ENCODE measurements around the gene HBZ.

The HBZ gene

DNA sequence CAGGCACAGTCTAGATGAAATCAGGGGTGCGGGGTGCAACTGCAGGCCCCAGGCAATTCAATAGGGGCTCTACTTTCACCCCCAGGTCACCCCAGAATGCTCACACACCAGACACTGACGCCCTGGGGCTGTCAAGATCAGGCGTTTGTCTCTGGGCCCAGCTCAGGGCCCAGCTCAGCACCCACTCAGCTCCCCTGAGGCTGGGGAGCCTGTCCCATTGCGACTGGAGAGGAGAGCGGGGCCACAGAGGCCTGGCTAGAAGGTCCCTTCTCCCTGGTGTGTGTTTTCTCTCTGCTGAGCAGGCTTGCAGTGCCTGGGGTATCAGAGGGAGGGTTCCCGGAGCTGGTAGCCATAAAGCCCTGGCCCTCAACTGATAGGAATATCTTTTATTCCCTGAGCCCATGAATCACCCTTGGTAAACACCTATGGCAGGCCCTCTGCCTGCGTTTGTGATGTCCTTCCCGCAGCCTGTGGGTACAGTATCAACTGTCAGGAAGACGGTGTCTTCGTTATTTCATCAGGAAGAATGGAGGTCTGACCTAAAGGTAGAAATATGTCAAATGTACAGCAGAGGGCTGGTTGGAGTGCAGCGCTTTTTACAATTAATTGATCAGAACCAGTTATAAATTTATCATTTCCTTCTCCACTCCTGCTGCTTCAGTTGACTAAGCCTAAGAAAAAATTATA is 25.7 kb downstream of the HBZ start:
- Histone ChIP-seq H3K27me3 (replicated peaks in 2 of 5; ENCODE audit: control insufficient read depth in 4 of 5, insufficient read depth in 5 of 5, low read length in 4 of 5) (peaks cover 0 to 62% (median 17%) of the 10 kb centered on the region in 5 experiments), H3K4me1 (ENCODE audit: control extremely low read depth in 1 of 4, control insufficient read depth in 4 of 4, insufficient read depth in 4 of 4, low read length in 3 of 4) (peaks cover 0 to 38% (median 29%) of the 10 kb centered on the region in 4 experiments), H3K4me3 (ENCODE audit: control insufficient read depth in 1 of 7, extremely low read depth in 1 of 7, insufficient read depth in 4 of 7, low read depth in 2 of 7, low read length in 6 of 7) (no peak overlapping the region), H3K27ac (ENCODE audit: insufficient read depth in 1 of 2, low read depth in 1 of 2, low read length in 2 of 2, poor library complexity in 1 of 2, severe bottlenecking in 2 of 2) (no peak overlapping the region), H3K36me3 (ENCODE audit: control insufficient read depth in 4 of 4, insufficient read depth in 4 of 4, low read length in 3 of 4) (no peaks in the 10 kb centered on the region), H3K9me3 (ENCODE audit: control extremely low read depth in 1 of 5, control insufficient read depth in 4 of 5, insufficient read depth in 2 of 5, low read depth in 1 of 5, low read length in 4 of 5) (peaks cover 0 to 2% (median 0%) of the 10 kb centered on the region in 5 experiments)
- ChIA-PET CTCF (interaction anchor here (1.2 to 5.5 kb wide), 4 partner anchors 10 to 72 kb away, joined by 3 to 30 read pairs (median 4); no protein-coding TSS in a partner anchor), POLR2A (interaction anchor here (0.6 kb wide), 1 partner anchor 13 kb away, joined by 4 read pairs; no protein-coding TSS in a partner anchor)
- no peak for DNase-seq
- 85% methylated on average over 6 of the region's 11 CpGs for WGBS (ENCODE audit: insufficient coverage)

DNA sequence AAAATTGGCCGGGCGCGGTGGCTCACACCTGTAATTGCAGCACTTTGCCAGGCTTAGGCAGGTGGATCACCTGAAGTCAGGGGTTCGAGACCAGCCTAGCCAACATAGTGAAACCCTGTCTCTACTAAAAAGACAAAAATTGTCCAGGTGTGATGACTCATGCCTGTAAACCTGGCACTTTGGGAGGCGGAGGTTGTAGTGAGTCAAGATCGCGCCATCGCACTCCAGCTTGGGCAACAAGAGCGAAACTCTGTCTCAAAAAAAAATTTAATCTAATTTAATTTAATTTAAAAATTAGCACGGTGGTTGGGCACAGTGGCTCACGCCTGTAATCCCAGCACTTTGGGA is 26.2 kb downstream of the HBZ start:
- no peaks in the 10 kb centered on the region for H3K36me3 ChIP-seq (ENCODE audit: control insufficient read depth in 4 of 4, insufficient read depth in 4 of 4, low read length in 3 of 4)
- ChIA-PET CTCF (interaction anchor here (1.2 to 5.5 kb wide), 3 partner anchors 11 to 72 kb away, joined by 3 to 30 read pairs (median 6); no protein-coding TSS in a partner anchor), POLR2A (no interaction called here)
- no peak for DNase-seq
- 90% methylated on average over 3 of the region's 11 CpGs for WGBS (ENCODE audit: insufficient coverage)
- H3K27me3 ChIP-seq (replicated peaks in 2 of 5; ENCODE audit: control insufficient read depth in 4 of 5, insufficient read depth in 5 of 5, low read length in 4 of 5): peaks cover 0 to 57% (median 17%) of the 10 kb centered on the region in 5 experiments
- peaks cover 0 to 2% (median 0%) of the 10 kb centered on the region in 5 experiments for H3K9me3 ChIP-seq (ENCODE audit: control extremely low read depth in 1 of 5, control insufficient read depth in 4 of 5, insufficient read depth in 2 of 5, low read depth in 1 of 5, low read length in 4 of 5)
- no peak overlapping the region for H3K27ac ChIP-seq (ENCODE audit: insufficient read depth in 1 of 2, low read depth in 1 of 2, low read length in 2 of 2, poor library complexity in 1 of 2, severe bottlenecking in 2 of 2)
- peaks cover 0 to 34% (median 28%) of the 10 kb centered on the region in 4 experiments for H3K4me1 ChIP-seq (ENCODE audit: control extremely low read depth in 1 of 4, control insufficient read depth in 4 of 4, insufficient read depth in 4 of 4, low read length in 3 of 4)
- H3K4me3 ChIP-seq (ENCODE audit: control insufficient read depth in 1 of 7, extremely low read depth in 1 of 7, insufficient read depth in 4 of 7, low read depth in 2 of 7, low read length in 6 of 7): no peak overlapping the region

DNA sequence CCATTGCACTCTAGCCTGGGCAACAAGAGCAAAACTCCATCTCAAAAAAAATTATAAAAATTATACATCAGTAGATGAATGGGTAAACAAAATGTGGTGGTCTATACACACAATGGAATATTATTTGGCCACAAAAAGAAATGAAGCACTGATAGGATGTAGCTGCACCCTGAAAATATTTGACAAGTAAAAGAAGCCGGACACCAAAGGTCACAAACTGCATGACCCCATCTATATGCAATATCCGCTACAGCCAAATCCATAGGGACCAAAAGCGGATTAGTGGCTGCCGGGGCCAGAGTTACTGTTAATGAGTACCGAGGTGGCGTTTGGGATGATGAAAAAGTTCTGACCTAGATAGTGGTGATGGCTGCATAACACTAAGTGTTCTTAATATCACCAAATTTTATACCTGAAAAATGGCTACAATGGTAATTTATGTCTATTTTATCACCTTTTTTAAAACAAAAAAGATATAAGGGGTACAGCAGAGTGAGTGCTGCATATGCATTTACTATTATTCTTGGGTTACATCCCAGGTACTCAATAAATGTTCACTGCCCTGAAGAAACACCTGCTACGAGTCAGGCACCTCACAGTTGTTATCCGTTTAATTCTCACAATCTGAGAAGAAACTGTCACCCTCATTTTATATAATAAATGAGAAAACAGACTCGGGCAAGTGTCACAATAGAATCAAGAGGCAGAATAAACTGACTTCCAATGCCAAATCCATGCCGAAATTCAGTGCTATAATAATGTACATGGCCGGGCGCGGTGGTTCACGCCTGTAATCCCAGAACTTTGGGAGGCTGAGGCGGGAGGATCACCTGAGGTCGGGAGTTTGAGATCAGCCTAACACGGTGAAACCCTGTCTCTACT is 27.0 kb downstream of the HBZ start:
- Histone ChIP-seq H3K36me3 (ENCODE audit: control insufficient read depth in 4 of 4, insufficient read depth in 4 of 4, low read length in 3 of 4) (no peaks in the 10 kb centered on the region), H3K4me3 (ENCODE audit: control insufficient read depth in 1 of 7, extremely low read depth in 1 of 7, insufficient read depth in 4 of 7, low read depth in 2 of 7, low read length in 6 of 7) (peak overlapping the region in 2 of 7 experiments; percentile 28 to 57), H3K9me3 (ENCODE audit: control extremely low read depth in 1 of 5, control insufficient read depth in 4 of 5, insufficient read depth in 2 of 5, low read depth in 1 of 5, low read length in 4 of 5) (no peaks in the 10 kb centered on the region), H3K4me1 (ENCODE audit: control extremely low read depth in 1 of 4, control insufficient read depth in 4 of 4, insufficient read depth in 4 of 4, low read length in 3 of 4) (peaks cover 0 to 31% (median 26%) of the 10 kb centered on the region in 4 experiments), H3K27ac (ENCODE audit: insufficient read depth in 1 of 2, low read depth in 1 of 2, low read length in 2 of 2, poor library complexity in 1 of 2, severe bottlenecking in 2 of 2) (no peak overlapping the region), H3K27me3 (replicated peaks in 2 of 5; ENCODE audit: control insufficient read depth in 4 of 5, insufficient read depth in 5 of 5, low read length in 4 of 5) (peaks cover 0 to 51% (median 16%) of the 10 kb centered on the region in 5 experiments)
- 85% methylated on average over 12 of the region's 17 CpGs for whole genome bisulfite sequencing (ENCODE audit: insufficient coverage)
- DNase-seq: no peak
- POLR2A ChIA-PET: no interaction called here
- CTCF ChIA-PET: interaction anchor here (1.2 to 5.5 kb wide), 5 partner anchors 12 to 75 kb away, joined by 3 to 30 read pairs (median 6); no protein-coding TSS in a partner anchor

DNA sequence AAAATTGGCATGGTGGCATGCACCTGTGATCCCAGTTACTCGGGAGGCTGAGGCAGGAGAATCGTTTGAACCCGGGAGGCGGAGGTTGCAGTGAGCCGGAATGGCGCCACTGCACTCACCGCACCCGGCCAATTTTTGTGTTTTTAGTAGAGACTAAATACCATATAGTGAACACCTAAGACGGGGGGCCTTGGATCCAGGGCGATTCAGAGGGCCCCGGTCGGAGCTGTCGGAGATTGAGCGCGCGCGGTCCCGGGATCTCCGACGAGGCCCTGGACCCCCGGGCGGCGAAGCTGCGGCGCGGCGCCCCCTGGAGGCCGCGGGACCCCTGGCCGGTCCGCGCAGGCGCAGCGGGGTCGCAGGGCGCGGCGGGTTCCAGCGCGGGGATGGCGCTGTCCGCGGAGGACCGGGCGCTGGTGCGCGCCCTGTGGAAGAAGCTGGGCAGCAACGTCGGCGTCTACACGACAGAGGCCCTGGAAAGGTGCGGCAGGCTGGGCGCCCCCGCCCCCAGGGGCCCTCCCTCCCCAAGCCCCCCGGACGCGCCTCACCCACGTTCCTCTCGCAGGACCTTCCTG is 27.7 kb downstream of the HBZ start, which contains the start of gene HBQ1:
Gene HBQ1, plus strand, starts transcription at position 359 of the 575 bp plus-strand sequence. Its CDS starts 28 bp downstream, at position 387.
- peak within 1 kb of the TSS in 4 of 7 experiments; percentile 28 to 63 (median 48) for H3K4me3 ChIP-seq (ENCODE audit: control insufficient read depth in 1 of 7, extremely low read depth in 1 of 7, insufficient read depth in 4 of 7, low read depth in 2 of 7, low read length in 6 of 7)
- POLR2A ChIA-PET: interaction anchor here (0.5 kb wide), 1 partner anchor 21 kb away, joined by 5 read pairs; no protein-coding TSS in a partner anchor
- H3K27ac ChIP-seq (ENCODE audit: insufficient read depth in 1 of 2, low read depth in 1 of 2, low read length in 2 of 2, poor library complexity in 1 of 2, severe bottlenecking in 2 of 2): no peak within 1 kb of the TSS
- WGBS (ENCODE audit: insufficient coverage): 8% methylated on average over 48 of the region's 59 CpGs
- H3K36me3 ChIP-seq (ENCODE audit: control insufficient read depth in 4 of 4, insufficient read depth in 4 of 4, low read length in 3 of 4): peaks cover 0 to 3% (median 0%) of the 10 kb centered on the region in 4 experiments
- CTCF ChIA-PET: interaction anchor here (0.6 to 5.5 kb wide), 10 partner anchors 12 to 76 kb away, joined by 3 to 59 read pairs (median 4); no protein-coding TSS in a partner anchor
- H3K4me1 ChIP-seq (ENCODE audit: control extremely low read depth in 1 of 4, control insufficient read depth in 4 of 4, insufficient read depth in 4 of 4, low read length in 3 of 4): peaks cover 0 to 24% (median 20%) of the 10 kb centered on the region in 4 experiments
- H3K27me3 ChIP-seq (replicated peaks in 2 of 5; ENCODE audit: control insufficient read depth in 4 of 5, insufficient read depth in 5 of 5, low read length in 4 of 5): peaks cover 0 to 44% (median 15%) of the 10 kb centered on the region in 5 experiments
- peak; percentile 49 to 59 (median 55) for DNase-seq
- no peaks in the 10 kb centered on the region for H3K9me3 ChIP-seq (ENCODE audit: control extremely low read depth in 1 of 5, control insufficient read depth in 4 of 5, insufficient read depth in 2 of 5, low read depth in 1 of 5, low read length in 4 of 5)

DNA sequence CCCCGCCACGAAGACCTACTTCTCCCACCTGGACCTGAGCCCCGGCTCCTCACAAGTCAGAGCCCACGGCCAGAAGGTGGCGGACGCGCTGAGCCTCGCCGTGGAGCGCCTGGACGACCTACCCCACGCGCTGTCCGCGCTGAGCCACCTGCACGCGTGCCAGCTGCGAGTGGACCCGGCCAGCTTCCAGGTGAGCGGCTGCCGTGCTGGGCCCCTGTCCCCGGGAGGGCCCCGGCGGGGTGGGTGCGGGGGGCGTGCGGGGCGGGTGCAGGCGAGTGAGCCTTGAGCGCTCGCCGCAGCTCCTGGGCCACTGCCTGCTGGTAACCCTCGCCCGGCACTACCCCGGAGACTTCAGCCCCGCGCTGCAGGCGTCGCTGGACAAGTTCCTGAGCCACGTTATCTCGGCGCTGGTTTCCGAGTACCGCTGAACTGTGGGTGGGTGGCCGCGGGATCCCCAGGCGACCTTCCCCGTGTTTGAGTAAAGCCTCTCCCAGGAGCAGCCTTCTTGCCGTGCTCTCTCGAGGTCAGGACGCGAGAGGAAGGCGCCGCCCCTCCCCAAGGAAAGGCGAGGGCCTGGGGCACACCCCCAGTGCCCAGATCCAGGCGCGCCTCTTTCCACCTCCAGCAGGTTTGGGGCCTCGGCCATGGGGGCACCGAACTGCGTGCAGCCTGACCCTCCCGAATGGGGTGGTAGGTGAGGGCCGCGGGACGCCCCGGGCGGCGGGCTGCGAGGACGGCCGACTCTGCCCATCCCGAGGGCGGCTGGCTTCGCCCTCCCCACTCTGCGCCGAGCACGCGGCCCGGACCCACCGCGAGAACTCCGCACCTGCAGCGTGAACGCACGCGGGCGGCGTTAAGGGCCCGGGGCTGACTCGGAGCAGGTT is 28.5 kb downstream of the HBZ start:
- Histone ChIP-seq H3K4me1 (ENCODE audit: control extremely low read depth in 1 of 4, control insufficient read depth in 4 of 4, insufficient read depth in 4 of 4, low read length in 3 of 4) (peaks cover 0 to 20% (median 16%) of the 10 kb centered on the region in 4 experiments), H3K36me3 (ENCODE audit: control insufficient read depth in 4 of 4, insufficient read depth in 4 of 4, low read length in 3 of 4) (peaks cover 0 to 10% (median 0%) of the 10 kb centered on the region in 4 experiments), H3K4me3 (ENCODE audit: control insufficient read depth in 1 of 7, extremely low read depth in 1 of 7, insufficient read depth in 4 of 7, low read depth in 2 of 7, low read length in 6 of 7) (peak overlapping the region in 4 of 7 experiments; percentile 28 to 63 (median 48)), H3K27me3 (replicated peaks in 2 of 5; ENCODE audit: control insufficient read depth in 4 of 5, insufficient read depth in 5 of 5, low read length in 4 of 5) (peaks cover 0 to 38% (median 11%) of the 10 kb centered on the region in 5 experiments), H3K9me3 (ENCODE audit: control extremely low read depth in 1 of 5, control insufficient read depth in 4 of 5, insufficient read depth in 2 of 5, low read depth in 1 of 5, low read length in 4 of 5) (no peaks in the 10 kb centered on the region), H3K27ac (ENCODE audit: insufficient read depth in 1 of 2, low read depth in 1 of 2, low read length in 2 of 2, poor library complexity in 1 of 2, severe bottlenecking in 2 of 2) (no peak overlapping the region)
- CTCF ChIA-PET: interaction anchor here (0.6 to 5.5 kb wide), 20 partner anchors 11 to 181 kb away, joined by 3 to 59 read pairs (median 4); no protein-coding TSS in a partner anchor
- POLR2A ChIA-PET: interaction anchor here (0.5 kb wide), 1 partner anchor 22 kb away, joined by 5 read pairs; no protein-coding TSS in a partner anchor
- DNase-seq: peak; percentile 75 to 88 (median 86)
- WGBS (ENCODE audit: insufficient coverage): 1% methylated on average over 83 of the region's 89 CpGs
